Karpas-422 (cell line): ENCODE results near the gene AP1S2. TPM values are rescaled to one million over a fixed set of nuclear protein-coding genes. Genes with fewer than 3 reads are reported as not detected.

ENCODE experiments used
- DNase-seq: peaks from one replicate; pipeline ENCODE4 v3.0.0-alpha.2; 2015
- H2AFZ ChIP-seq: fragments of 200-600 bp; sonication (generic); 2 replicates; pipeline ENCODE4 v1.6.1; 2014; ENCODE audit warnings: antibody characterized with exemption, low read length, mixed read lengths
- H3K27ac ChIP-seq: fragments of 200-600 bp; sonication (generic); 2 replicates; pipeline ENCODE4 v1.5.1; 2014; ENCODE audit warnings: mild to moderate bottlenecking, low read length, moderate library complexity
- H3K27me3 ChIP-seq: fragments of 200-600 bp; sonication (generic); 2 replicates; pipeline ENCODE4 v1.6.1; 2014; ENCODE audit warnings: low read length, mixed read lengths
- H3K36me3 ChIP-seq: fragments of 200-600 bp; sonication (generic); 2 replicates; pipeline ENCODE4 v1.6.1; 2014; ENCODE audit warnings: low read length, mixed read lengths; ENCODE audit not compliant: insufficient read depth
- H3K4me1 ChIP-seq: fragments of 200-600 bp; sonication (generic); 2 replicates; pipeline ENCODE4 v1.6.1; 2014; ENCODE audit warnings: mild to moderate bottlenecking, low read length, mixed read lengths
- H3K4me2 ChIP-seq: fragments of 200-600 bp; sonication (generic); 2 replicates; pipeline ENCODE4 v1.6.1; 2014; ENCODE audit warnings: low read length, low read depth, mild to moderate bottlenecking; ENCODE audit not compliant: poor library complexity, severe bottlenecking
- H3K4me3 ChIP-seq: fragments of 200-600 bp; sonication (generic); 2 replicates; pipeline ENCODE4 v1.5.1; 2014; ENCODE audit warnings: mild to moderate bottlenecking, antibody characterized with exemption, low read length, mixed read lengths
- H3K79me2 ChIP-seq: fragments of 200-600 bp; sonication (generic); 2 replicates; pipeline ENCODE4 v1.6.1; 2014; ENCODE audit warnings: mild to moderate bottlenecking, low read length, mixed read lengths
- H3K9ac ChIP-seq: fragments of 200-600 bp; sonication (generic); 2 replicates; pipeline ENCODE4 v1.6.0; 2014; ENCODE audit warnings: low read length
- H3K9me2 ChIP-seq: fragments of 200-600 bp; sonication (generic), shearing (Covaris generic); replicated peaks from 2 replicates; pipeline ENCODE4 v1.6.0; 2014; ENCODE audit warnings: mild to moderate bottlenecking, low read length, moderate library complexity; ENCODE audit not compliant: insufficient read depth
- H3K9me3 ChIP-seq: fragments of 300-700, 200-600 bp; sonication (generic); 2 replicates; pipeline ENCODE4 v1.6.1; 2014; ENCODE audit warnings: low read length, mixed read lengths
- H4K20me1 ChIP-seq: fragments of 200-600 bp; sonication (generic); 2 replicates; pipeline ENCODE4 v1.6.1; 2014; ENCODE audit warnings: mild to moderate bottlenecking, antibody characterized with exemption, low read length, low read depth; ENCODE audit not compliant: insufficient read depth
- total RNA-seq: library from RNA; depleted of rRNA; stranded (reverse); fragments of >200 nt; shearing (Covaris generic); gene quantifications from 2 replicates; pipeline ENCODE4 v1.2.3, GENCODE V29; 2014; ENCODE audit warnings: low replicate concordance

Gene AP1S2
- total RNA-seq, 1 experiment from 2014 or later: 55.4 TPM

DNA sequence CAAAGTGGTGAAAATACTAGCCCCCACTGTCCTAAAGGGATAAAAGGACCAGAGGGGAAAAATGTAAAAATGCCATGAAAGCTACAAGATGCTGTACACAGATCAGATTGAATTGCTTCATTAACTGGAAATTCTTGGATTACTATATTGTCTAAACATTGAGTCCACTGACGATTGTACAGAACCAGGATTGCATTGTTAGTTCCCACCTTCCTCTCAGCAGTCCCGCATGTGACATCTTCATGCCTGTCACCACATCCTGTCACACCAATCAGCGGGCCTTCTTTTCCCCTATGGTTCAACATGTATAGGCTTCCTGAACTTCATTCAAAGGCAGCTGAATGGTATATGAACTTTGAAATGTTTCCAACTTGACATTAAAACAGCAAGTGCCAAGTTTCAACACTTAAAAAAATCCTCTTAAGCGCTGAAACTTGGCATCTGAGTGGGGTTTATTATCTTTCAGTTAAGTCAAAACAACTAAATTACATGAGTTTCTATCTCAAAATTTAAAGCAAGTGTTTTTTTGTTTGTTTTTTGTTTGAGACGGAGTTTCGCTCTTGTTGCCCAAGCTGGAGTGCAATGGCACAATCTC is 39.7 kb downstream of the AP1S2 start:
- H3K9me2 ChIP-seq: no peaks in the 10 kb centered on the region
- no peak for DNase-seq
- H3K27me3 ChIP-seq: no peaks in the 10 kb centered on the region
- no peak overlapping the region for H3K4me2 ChIP-seq
- H3K4me1 ChIP-seq: no peaks in the 10 kb centered on the region
- H2AFZ ChIP-seq: no peak overlapping the region
- no peaks in the 10 kb centered on the region for H3K9me3 ChIP-seq
- H4K20me1 ChIP-seq: no peaks in the 10 kb centered on the region; the same call in 1 of the 2 replicates
- H3K4me3 ChIP-seq: no peak overlapping the region
- peaks cover 58% of the 10 kb centered on the region; the same call in 1 of the 2 replicates for H3K36me3 ChIP-seq
- H3K9ac ChIP-seq: no peak overlapping the region
- H3K27ac ChIP-seq: no peak overlapping the region
- H3K79me2 ChIP-seq: peaks cover 6% of the 10 kb centered on the region; the same call in 1 of the 2 replicates

DNA sequence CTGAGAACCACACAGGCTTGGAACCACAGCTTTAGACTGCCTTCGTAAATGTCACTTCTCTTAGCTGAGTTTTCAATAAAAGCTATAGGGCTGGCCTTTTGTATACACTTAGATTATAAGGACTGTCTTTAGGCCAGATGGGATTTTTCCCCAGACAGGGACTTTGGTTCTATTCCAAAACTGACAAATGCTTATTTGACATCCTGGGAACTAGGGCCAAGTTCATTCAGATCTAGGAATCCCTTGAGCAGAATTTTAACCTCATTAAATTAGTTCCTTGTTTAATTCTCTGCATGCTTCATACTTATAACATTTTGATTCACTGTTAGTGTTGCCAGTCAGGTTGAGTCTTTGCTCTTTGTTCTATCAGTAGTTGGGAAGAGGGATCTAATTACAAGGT is 41.2 kb downstream of the AP1S2 start:
- Histone ChIP-seq H2AFZ (no peak overlapping the region), H3K79me2 (peaks cover 5% of the 10 kb centered on the region; the same call in 1 of the 2 replicates), H3K9ac (no peak overlapping the region), H3K9me2 (no peaks in the 10 kb centered on the region), H3K27ac (no peak overlapping the region), H3K27me3 (no peaks in the 10 kb centered on the region), H4K20me1 (no peaks in the 10 kb centered on the region; the same call in 1 of the 2 replicates), H3K4me2 (no peak overlapping the region), H3K36me3 (peaks cover 59% of the 10 kb centered on the region; the same call in 1 of the 2 replicates), H3K4me1 (no peaks in the 10 kb centered on the region), H3K9me3 (no peaks in the 10 kb centered on the region), H3K4me3 (no peak overlapping the region)
- DNase-seq: no peak

DNA sequence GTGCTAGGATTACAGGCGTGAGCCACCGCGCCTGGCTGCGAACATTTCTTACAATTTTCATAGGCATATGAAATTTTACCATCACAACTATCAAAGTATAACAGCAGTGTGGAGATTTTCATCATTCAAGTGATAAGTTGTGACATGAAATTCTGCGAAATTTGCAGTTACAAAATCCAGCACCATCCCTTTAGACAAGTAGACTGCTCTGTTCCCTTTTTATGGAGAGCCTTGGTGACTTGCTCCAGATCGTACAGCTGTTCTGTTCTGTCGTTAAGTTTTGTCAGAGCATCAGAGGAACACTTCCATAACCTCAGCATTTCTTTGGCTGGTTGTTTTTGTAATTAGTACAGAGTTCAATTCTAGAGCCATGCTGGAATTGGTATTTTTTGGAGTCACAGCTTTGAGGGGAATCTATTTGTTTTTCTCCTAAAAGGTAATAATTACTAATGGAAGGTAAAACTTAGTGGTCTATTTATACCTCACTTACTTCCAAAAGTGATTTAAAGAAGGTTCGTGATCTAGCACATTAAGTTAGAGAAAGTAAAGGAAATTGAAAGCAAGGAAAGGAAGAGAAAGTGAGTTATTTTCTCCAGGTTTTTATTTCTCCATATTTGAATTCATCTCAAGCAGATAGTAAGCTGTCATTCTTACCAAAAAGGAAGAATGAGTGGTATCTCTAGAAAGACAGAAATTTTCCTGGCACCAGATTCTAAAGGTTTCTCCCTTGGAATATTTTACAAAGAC is 42.2 kb downstream of the AP1S2 start:
- Histone ChIP-seq H3K27me3 (no peaks in the 10 kb centered on the region), H3K4me3 (no peak overlapping the region), H2AFZ (no peak overlapping the region), H3K36me3 (peaks cover 55% of the 10 kb centered on the region; the same call in 1 of the 2 replicates), H3K79me2 (no peaks in the 10 kb centered on the region), H4K20me1 (no peaks in the 10 kb centered on the region), H3K9ac (no peak overlapping the region), H3K9me2 (no peaks in the 10 kb centered on the region), H3K9me3 (no peaks in the 10 kb centered on the region), H3K27ac (no peak overlapping the region), H3K4me2 (no peak overlapping the region), H3K4me1 (no peaks in the 10 kb centered on the region)
- no peak for DNase-seq

DNA sequence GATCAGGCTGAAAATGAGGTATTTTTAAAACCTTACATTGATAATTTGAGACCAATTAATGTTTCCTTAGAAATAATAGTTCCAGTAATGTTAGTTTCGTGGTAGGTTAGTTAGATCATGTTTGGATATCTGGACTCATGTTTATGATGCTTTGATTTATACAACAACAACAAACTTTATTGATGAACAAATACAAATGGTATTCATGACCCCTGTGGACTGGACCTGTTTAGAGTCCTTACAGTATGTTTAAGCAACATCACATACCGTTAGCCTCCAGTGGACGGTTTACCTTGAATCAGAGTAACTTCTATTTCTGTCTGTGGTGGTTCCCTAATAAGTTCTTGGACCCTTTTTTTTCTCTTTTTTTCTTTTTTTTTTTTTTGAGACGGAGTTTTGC is 46.4 kb downstream of the AP1S2 start:
- H3K36me3 ChIP-seq: peaks cover 60% of the 10 kb centered on the region
- peaks cover 15% of the 10 kb centered on the region; the same call in 1 of the 2 replicates for H3K79me2 ChIP-seq
- no peak overlapping the region for H3K4me2 ChIP-seq
- no peaks in the 10 kb centered on the region for H3K4me1 ChIP-seq
- no peak for DNase-seq
- no peak overlapping the region for H2AFZ ChIP-seq
- no peak overlapping the region for H3K27ac ChIP-seq
- H3K4me3 ChIP-seq: no peak overlapping the region
- no peaks in the 10 kb centered on the region for H4K20me1 ChIP-seq
- H3K27me3 ChIP-seq: no peaks in the 10 kb centered on the region
- no peaks in the 10 kb centered on the region for H3K9me2 ChIP-seq
- H3K9ac ChIP-seq: no peak overlapping the region
- H3K9me3 ChIP-seq: no peaks in the 10 kb centered on the region

DNA sequence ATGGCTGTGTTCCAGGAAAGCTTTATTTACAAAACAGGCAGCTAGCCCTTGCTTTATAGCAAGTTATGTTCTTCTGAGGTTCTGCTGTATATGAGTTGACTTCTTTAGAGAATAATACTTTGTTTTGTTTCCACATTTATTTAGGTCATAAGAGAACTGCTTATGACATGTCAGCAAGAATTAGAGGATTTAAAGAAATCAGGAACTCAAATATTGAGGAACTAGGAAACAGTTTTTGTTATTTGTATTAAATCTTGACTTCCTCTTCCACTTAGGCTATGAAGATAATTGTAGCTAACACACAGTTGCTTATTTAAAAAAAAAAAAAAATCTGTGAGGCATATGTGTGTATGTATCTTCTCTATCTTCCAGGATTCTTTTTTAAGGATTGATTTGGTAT is 50.0 kb downstream of the AP1S2 start:
- Histone ChIP-seq H4K20me1 (no peaks in the 10 kb centered on the region), H3K4me1 (no peaks in the 10 kb centered on the region), H3K9me3 (no peaks in the 10 kb centered on the region), H3K79me2 (peaks cover 33% of the 10 kb centered on the region), H3K9ac (no peak overlapping the region), H2AFZ (no peak overlapping the region), H3K27me3 (no peaks in the 10 kb centered on the region), H3K36me3 (peaks cover 50% of the 10 kb centered on the region), H3K4me3 (no peak overlapping the region), H3K27ac (no peak overlapping the region), H3K4me2 (no peak overlapping the region), H3K9me2 (no peaks in the 10 kb centered on the region)
- no peak for DNase-seq

DNA sequence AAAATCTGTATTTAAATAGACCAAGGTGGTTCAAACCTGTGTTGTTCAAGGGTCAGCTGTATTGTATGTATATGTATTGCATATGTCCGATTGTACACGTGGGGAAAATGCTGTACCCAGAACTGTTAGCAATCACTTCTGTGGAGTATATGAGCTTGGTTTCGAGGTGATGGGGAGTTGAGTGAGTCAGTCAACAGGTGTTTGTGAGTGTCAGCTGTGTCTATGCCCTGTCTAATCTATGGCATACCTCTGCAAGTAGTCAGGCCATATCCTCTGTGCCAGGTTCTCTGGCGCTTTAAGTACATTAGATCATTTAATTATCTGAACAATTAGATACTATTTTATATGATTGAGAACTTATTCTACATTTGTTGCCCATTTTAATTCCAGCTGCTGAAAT is 56.9 kb downstream of the AP1S2 start:
- Histone ChIP-seq H3K4me1 (peaks cover 5% of the 10 kb centered on the region), H3K36me3 (peaks cover 30% of the 10 kb centered on the region), H4K20me1 (no peaks in the 10 kb centered on the region), H3K79me2 (peaks cover 81% of the 10 kb centered on the region), H3K27me3 (no peaks in the 10 kb centered on the region), H3K9me3 (no peaks in the 10 kb centered on the region), H3K4me3 (no peak overlapping the region), H3K9ac (no peak overlapping the region), H3K4me2 (no peak overlapping the region), H3K27ac (no peak overlapping the region), H3K9me2 (no peaks in the 10 kb centered on the region), H2AFZ (no peak overlapping the region)
- DNase-seq: no peak

DNA sequence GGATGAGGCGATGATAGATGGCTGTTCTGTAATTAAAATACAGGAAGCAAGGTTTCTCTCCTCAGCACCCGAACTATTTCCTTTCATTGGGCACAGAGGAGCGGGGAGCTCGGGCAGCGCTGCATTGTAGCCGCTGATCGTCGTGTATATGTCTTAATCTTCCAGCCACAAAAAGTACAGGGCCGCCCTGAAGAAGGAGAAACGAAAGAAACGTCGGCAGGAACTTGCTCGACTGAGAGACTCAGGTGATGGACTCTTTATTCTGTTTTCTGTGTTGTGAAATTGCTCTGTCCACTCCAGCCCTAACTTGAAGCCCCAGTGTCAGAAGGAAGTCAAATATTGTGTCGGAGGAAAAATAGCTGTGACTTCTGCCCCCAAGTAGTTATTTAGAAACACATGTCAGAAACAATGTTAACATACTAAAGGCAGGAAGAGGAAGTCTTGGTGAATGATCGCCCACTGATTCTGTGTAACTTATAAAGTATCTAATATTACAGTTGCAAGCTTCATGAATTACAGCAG is 63.8 kb downstream of the AP1S2 start:
- H3K4me3 ChIP-seq: peak overlapping the region; percentile 90
- DNase-seq: no peak

More for the DNA sequence above, 63.8 kb downstream of the AP1S2 start:
- peak overlapping the region; percentile 87 for H3K27ac ChIP-seq
- no peaks in the 10 kb centered on the region for H4K20me1 ChIP-seq
- H3K27me3 ChIP-seq: no peaks in the 10 kb centered on the region
- H3K9ac ChIP-seq: peak overlapping the region; percentile 75
- H2AFZ ChIP-seq: peak overlapping the region; percentile 76
- no peaks in the 10 kb centered on the region for H3K9me2 ChIP-seq
- H3K9me3 ChIP-seq: no peaks in the 10 kb centered on the region
- H3K36me3 ChIP-seq: peaks cover 11% of the 10 kb centered on the region; the same call in 1 of the 2 replicates
- peaks cover 49% of the 10 kb centered on the region for H3K79me2 ChIP-seq
- H3K4me1 ChIP-seq: peaks cover 25% of the 10 kb centered on the region
- peak overlapping the region; percentile 73 for H3K4me2 ChIP-seq
